Raji (cell line): ENCODE data around the gene OR2L5.

Source experiments
- POLR2A ChIP-seq: IDR thresholded peaks from 2 replicates; pipeline ENCODE4 v1.6.1; 2011; ENCODE audit warnings: low read depth, low read length, control low read depth; ENCODE audit not compliant: insufficient read depth

Gene OR2L5

GRCh38 chr1:248065604-248066003, 52.1 kb downstream of the OR2L5 start:
- no peak for TF ChIP-seq POLR2A
